OCI-LY7 (cell line): ENCODE results near the gene MEF2D. TPM values are rescaled to one million over a fixed set of nuclear protein-coding genes. Genes with fewer than 3 reads are reported as not detected.

Experiments used
- BruUV-seq: library from RNA; stranded (reverse); fragments of 400-500 nt; replicated peaks from 2 replicates; lab custom pipeline; 2021; lab: Mats Ljungman, UMichigan
- CTCF ChIA-PET: fragments of 300-600 bp; sonication (Branson Sonifier 250); formaldehyde crosslinking; loops from one replicate; lab custom pipeline; 2022; ENCODE audit warnings: antibody characterized with exemption; ENCODE audit not compliant: unreplicated experiment; lab: Charles Lee
- POLR2A ChIA-PET: fragments of 300-600 bp; sonication (Branson Sonifier 250); formaldehyde crosslinking; loops from one replicate; lab custom pipeline; 2022; ENCODE audit warnings: antibody characterized with exemption; lab: Charles Lee
- DNase-seq: peaks from one replicate; pipeline ENCODE4 v3.0.0-alpha.2; 2015; ENCODE audit warnings: low spot score
- H2AFZ ChIP-seq: fragments of 200-600 bp; sonication (generic), shearing (Covaris generic); 2 replicates; pipeline ENCODE4 v1.6.1; 2014; ENCODE audit warnings: mild to moderate bottlenecking, antibody characterized with exemption, low read length, moderate library complexity
- H3K27ac ChIP-seq: fragments of 200-600 bp; sonication (generic); 2 replicates; pipeline ENCODE4 v1.5.1; 2014; ENCODE audit warnings: mixed run types, low read depth, mild to moderate bottlenecking, moderate library complexity, low read length, inconsistent platforms; ENCODE audit not compliant: poor library complexity, severe bottlenecking
- H3K36me3 ChIP-seq: fragments of 200-600 bp; sonication (generic); 2 replicates; pipeline ENCODE4 v1.6.1; 2014; ENCODE audit warnings: mild to moderate bottlenecking, antibody characterized with exemption, low read length, moderate library complexity, mixed read lengths; ENCODE audit not compliant: insufficient read depth
- H3K4me1 ChIP-seq: fragments of 200-600 bp; sonication (generic); 2 replicates; pipeline ENCODE4 v1.5.1; 2014; ENCODE audit warnings: mild to moderate bottlenecking, low read length; ENCODE audit not compliant: insufficient read depth, poor library complexity, severe bottlenecking
- H3K4me2 ChIP-seq: fragments of 200-600 bp; sonication (generic); 2 replicates; pipeline ENCODE4 v1.6.1; 2014; ENCODE audit warnings: mild to moderate bottlenecking, low read length
- H3K4me3 ChIP-seq: fragments of 200-600 bp; sonication (generic); 2 replicates; pipeline ENCODE4 v1.5.1; 2014; ENCODE audit warnings: mild to moderate bottlenecking, low read depth, low read length; ENCODE audit not compliant: poor library complexity, severe bottlenecking
- H3K79me2 ChIP-seq: fragments of 200-600 bp; sonication (generic); 2 replicates; pipeline ENCODE4 v1.6.1; 2016; ENCODE audit warnings: low read depth, mild to moderate bottlenecking, low read length, moderate library complexity, mixed read lengths; ENCODE audit not compliant: insufficient read depth
- H3K9me2 ChIP-seq: fragments of 200-600 bp; sonication (generic); 2 replicates; pipeline ENCODE4 v1.6.1; 2016; ENCODE audit warnings: mild to moderate bottlenecking, low read length, mixed read lengths; ENCODE audit not compliant: insufficient read depth
- H3K9me3 ChIP-seq: fragments of 200-600 bp; sonication (generic); 2 replicates; pipeline ENCODE4 v1.6.1; 2014; ENCODE audit warnings: mild to moderate bottlenecking, mixed run types, low read length, mixed read lengths
- H4K20me1 ChIP-seq: fragments of 200-600 bp; sonication (generic); 2 replicates; pipeline ENCODE4 v1.6.1; 2014; ENCODE audit warnings: mild to moderate bottlenecking, antibody characterized with exemption, low read length, moderate library complexity, mixed read lengths; ENCODE audit not compliant: insufficient read depth
- EZH2phosphoT487 ChIP-seq: fragments of 200-600 bp; sonication (generic); IDR thresholded peaks from 2 replicates; pipeline ENCODE4 v1.6.1; 2018; ENCODE audit warnings: low read depth, borderline replicate concordance, mild to moderate bottlenecking, mixed run types, antibody characterized with exemption, low read length, moderate library complexity, mixed read lengths
- intact Hi-C: fragments of 100-400 bp; cut with micrococcal nuclease; formaldehyde crosslinking; loops from one replicate; pipeline ENCODE4 v1.10.0; 2022; ENCODE audit not compliant: unreplicated experiment
- total RNA-seq, 2 experiments: library from RNA; depleted of rRNA in 1 of 2; stranded (reverse); fragments of >200 nt in 1 of 2; shearing (Covaris generic) in 1 of 2; gene quantifications; 2 replicates each; pipeline ENCODE4 v1.2.3, GENCODE V29; 2014 to 2022
- TF ChIP-seq, protein P1 (sequence below): fragments of 200-600 bp; sonication (generic); conservative IDR thresholded peaks from 2 replicates; pipeline ENCODE4 v1.5.1; 2014; ENCODE audit warnings: mild to moderate bottlenecking, antibody characterized with exemption, low read length, moderate library complexity, mixed read lengths

MEF2D gene
- total RNA-seq, 2 experiments from 2014 or later, result 42.7 to 92.3 TPM

DNA sequence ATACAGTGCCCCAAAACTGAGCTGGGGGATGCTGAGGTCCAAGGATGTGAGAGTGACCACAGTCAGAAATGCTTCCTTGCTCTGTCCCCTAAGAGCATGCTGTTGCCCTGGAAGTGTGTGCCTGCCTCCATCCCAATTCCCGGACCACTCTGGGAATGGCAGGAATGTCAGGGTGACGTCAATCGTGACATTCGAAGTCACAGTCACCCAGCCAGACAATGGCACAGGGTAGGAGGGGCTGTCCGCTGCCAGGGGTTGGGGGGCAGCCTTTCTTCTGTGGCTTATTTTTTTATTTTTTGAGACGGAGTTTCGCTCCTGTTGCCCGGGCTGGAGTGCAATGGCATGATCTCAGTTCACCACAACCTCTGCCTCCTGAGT, 22.3 kb downstream of the MEF2D start:
- ChIA-PET POLR2A (no interaction called here), CTCF (no interaction called here)
- no peaks in the 10 kb centered on the region for H4K20me1 ChIP-seq
- no peaks in the 10 kb centered on the region for H3K9me3 ChIP-seq
- peaks cover 12% of the 10 kb centered on the region; the same call in 1 of the 2 replicates for H3K79me2 ChIP-seq
- peaks cover 35% of the 10 kb centered on the region for H3K4me1 ChIP-seq
- H2AFZ ChIP-seq, result no peak overlapping the region
- intact Hi-C loops, result no loop called here
- H3K4me2 ChIP-seq, result no peak overlapping the region
- H3K9me2 ChIP-seq, result no peaks in the 10 kb centered on the region
- no TSS peak for BruUV-seq
- no peak for TF ChIP-seq EZH2phosphoT487
- TF ChIP-seq, protein P1, sequence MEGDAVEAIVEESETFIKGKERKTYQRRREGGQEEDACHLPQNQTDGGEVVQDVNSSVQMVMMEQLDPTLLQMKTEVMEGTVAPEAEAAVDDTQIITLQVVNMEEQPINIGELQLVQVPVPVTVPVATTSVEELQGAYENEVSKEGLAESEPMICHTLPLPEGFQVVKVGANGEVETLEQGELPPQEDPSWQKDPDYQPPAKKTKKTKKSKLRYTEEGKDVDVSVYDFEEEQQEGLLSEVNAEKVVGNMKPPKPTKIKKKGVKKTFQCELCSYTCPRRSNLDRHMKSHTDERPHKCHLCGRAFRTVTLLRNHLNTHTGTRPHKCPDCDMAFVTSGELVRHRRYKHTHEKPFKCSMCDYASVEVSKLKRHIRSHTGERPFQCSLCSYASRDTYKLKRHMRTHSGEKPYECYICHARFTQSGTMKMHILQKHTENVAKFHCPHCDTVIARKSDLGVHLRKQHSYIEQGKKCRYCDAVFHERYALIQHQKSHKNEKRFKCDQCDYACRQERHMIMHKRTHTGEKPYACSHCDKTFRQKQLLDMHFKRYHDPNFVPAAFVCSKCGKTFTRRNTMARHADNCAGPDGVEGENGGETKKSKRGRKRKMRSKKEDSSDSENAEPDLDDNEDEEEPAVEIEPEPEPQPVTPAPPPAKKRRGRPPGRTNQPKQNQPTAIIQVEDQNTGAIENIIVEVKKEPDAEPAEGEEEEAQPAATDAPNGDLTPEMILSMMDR, result no peak
- no peak for DNase-seq
- H3K27ac ChIP-seq, result no peak overlapping the region
- no peak overlapping the region for H3K4me3 ChIP-seq
- H3K36me3 ChIP-seq, result peaks cover 100% of the 10 kb centered on the region

- ChIA-PET CTCF (no interaction called here), POLR2A (no interaction called here)
- Histone ChIP-seq H3K9me3 (no peaks in the 10 kb centered on the region), H3K4me2 (no peak overlapping the region), H3K9me2 (no peaks in the 10 kb centered on the region), H4K20me1 (no peaks in the 10 kb centered on the region), H3K27ac (no peak overlapping the region), H3K4me3 (no peak overlapping the region), H3K36me3 (peaks cover 99% of the 10 kb centered on the region), H2AFZ (no peak overlapping the region), H3K79me2 (peaks cover 12% of the 10 kb centered on the region; the same call in 1 of the 2 replicates), H3K4me1 (peaks cover 29% of the 10 kb centered on the region)
- no peak for DNase-seq
- no TSS peak for BruUV-seq
- TF ChIP-seq EZH2phosphoT487, result no peak
- TF ChIP-seq, protein P1, result no peak
- intact Hi-C loops, result no loop called here
These were observed 22.9 kb downstream of the MEF2D start for GRCh38 chr1:156477526-156478249.
